SJSA1 (cell line): Measurements from ENCODE around the gene CRTAP. TPM values are rescaled to one million over a fixed set of nuclear protein-coding genes. Genes with fewer than 3 reads are reported as not detected.
A peak's percentile ranks its signal among the peaks of the same experiment; 100 is the strongest.

Experiments
- DNase-seq, 2 experiments: peaks; one replicate each; pipeline ENCODE4 v3.0.0-alpha.2; 2015 to 2020; ENCODE audit warnings: low spot score in 2 of 2, low read depth in 1 of 2
- H3K27ac ChIP-seq: fragments of 250-450 bp; sonication (Bioruptor Pico); 2 replicates; pipeline ENCODE4 v1.5.1; 2020; ENCODE audit warnings: mild to moderate bottlenecking, moderate library complexity
- H3K27me3 ChIP-seq: fragments of 250-450 bp; sonication (Bioruptor Pico); replicated peaks from 2 replicates; pipeline ENCODE4 v1.5.1; 2020; ENCODE audit warnings: mild to moderate bottlenecking, moderate library complexity
- H3K36me3 ChIP-seq: fragments of 250-450 bp; sonication (Bioruptor Pico); 2 replicates; pipeline ENCODE4 v1.5.1; 2020; ENCODE audit warnings: mild to moderate bottlenecking
- H3K4me1 ChIP-seq: fragments of 250-450 bp; sonication (Bioruptor Pico); replicated peaks from 2 replicates; pipeline ENCODE4 v1.6.1; 2021; ENCODE audit warnings: mild to moderate bottlenecking
- H3K4me3 ChIP-seq: fragments of 250-450 bp; sonication (Bioruptor Pico); 2 replicates; pipeline ENCODE4 v1.5.1; 2020; ENCODE audit warnings: mild to moderate bottlenecking
- H3K9me3 ChIP-seq: fragments of 250-450 bp; sonication (Bioruptor Pico); replicated peaks from 2 replicates; pipeline ENCODE4 v1.5.1; 2020; ENCODE audit warnings: mild to moderate bottlenecking
- total RNA-seq: library from RNA; depleted of rRNA; stranded (reverse); fragments of >200 nt; shearing (Covaris generic); gene quantifications from 2 replicates; pipeline ENCODE4 v1.2.3, GENCODE V29; 2014

Gene CRTAP
- total RNA-seq, 1 experiment from 2014 or later, result 189 TPM

DNA sequence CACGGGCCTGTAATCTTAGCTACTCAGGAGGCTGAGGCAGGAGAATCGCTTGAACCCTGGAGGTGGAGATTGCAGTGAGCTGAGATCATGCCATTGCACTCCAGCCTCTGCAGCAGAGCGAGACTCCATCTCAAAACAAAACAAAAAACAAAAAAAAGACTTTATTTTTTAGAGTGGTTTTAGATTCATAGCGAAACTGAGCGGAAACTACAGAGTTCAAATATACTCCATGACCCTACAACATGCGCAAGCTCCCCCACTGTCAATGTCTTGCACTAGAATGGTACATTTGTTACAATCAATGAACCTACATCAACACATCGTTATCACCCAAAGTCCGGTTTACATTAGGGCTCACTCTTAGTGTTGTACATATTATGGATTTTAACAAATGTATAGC, 2.2 kb upstream of the CRTAP start:
- Histone ChIP-seq H3K4me1 (peaks cover 17% of the 10 kb centered on the region), H3K36me3 (no peaks in the 10 kb centered on the region; the same call in 1 of the 2 replicates), H3K9me3 (no peaks in the 10 kb centered on the region), H3K4me3 (no peak overlapping the region), H3K27ac (no peak overlapping the region), H3K27me3 (no peaks in the 10 kb centered on the region)
- DNase-seq, result no peak

DNA sequence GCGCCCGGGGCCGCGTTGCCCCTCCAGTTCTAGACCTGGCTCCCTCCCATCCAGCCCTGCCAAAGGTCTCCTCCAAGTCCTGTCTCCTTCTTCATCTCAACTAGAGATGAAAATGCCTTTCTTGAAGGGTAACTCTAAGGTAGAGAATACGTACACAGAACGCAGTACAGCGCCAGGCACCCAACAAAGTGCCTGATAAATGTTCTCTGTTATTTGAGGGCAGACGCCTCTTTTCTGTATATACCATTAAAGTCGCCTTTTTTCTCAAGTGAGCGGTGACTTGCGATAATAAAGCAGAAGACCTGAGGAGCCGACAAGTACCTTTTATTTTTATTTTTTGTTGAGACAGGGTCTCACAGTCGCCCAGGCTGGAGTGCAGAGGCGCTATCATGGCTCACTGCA, 809 bp downstream of the CRTAP start:
- DNase-seq, result no peak
- Histone ChIP-seq H3K36me3 (peaks cover 6% of the 10 kb centered on the region), H3K27me3 (no peaks in the 10 kb centered on the region), H3K4me1 (peaks cover 17% of the 10 kb centered on the region), H3K27ac (no peak overlapping the region), H3K4me3 (peak overlapping the region; percentile 85), H3K9me3 (no peaks in the 10 kb centered on the region)

DNA sequence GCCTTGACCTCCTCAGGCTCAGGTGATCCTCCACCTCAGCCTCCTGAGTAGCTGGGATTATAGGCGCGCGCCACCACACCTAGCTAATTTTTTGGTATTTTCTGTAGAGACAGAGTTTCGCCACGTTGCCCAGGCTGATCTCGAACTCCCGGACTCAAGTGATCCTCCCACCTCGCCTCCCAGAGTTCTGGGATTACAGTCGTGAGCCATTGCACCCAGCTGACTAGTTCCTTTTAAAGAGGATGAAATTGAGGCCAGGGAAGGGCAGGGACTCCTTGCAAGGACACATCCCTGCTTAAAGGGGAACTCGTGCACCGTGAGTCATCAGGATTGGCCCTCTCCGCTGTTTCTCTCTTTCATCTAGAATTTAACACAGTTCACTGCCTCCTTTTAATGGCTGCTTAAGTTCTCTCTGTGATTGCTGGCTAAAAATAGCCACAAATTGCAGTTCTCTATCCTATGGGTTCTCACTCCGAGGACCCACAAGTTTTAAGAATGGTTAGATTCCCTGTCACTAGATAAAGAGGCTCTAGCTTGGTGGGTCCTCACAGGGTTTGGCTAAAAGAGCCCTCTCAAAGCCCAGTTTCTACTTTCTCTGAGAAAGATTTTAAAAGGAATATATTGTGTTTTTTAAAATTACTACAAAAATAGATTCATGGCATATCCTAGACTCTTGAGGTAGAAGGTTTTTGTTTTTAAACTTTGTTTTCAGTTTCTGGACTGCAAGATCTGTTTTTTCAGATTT, 1.4 kb downstream of the CRTAP start:
- H3K9me3 ChIP-seq, result no peaks in the 10 kb centered on the region
- peak; percentile 59 to 75 for DNase-seq
- peaks cover 11% of the 10 kb centered on the region for H3K36me3 ChIP-seq
- H3K4me3 ChIP-seq, result peak overlapping the region; percentile 85
- H3K27ac ChIP-seq, result peak overlapping the region; percentile 39
- peaks cover 17% of the 10 kb centered on the region for H3K4me1 ChIP-seq
- no peaks in the 10 kb centered on the region for H3K27me3 ChIP-seq

DNA sequence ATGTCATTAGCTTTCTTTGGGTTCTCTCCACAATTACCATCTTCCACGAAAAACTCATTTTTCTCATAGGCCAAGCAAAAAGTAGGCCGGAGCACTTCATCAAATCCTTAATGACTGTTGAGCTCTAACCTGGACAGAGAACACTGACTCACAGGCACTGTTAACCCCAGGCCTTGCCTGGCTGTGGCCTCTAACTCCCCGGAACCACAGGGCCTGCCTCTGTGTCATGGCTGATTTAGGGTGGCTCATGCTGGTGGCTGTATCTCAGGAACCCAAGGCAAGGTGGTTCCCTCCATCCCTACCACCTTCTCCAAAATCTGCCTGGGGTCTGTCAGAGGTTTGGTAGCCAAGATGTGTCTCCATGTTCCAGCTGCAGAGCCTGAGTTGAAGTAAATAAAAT, 3.6 kb downstream of the CRTAP start:
- Histone ChIP-seq H3K27me3 (no peaks in the 10 kb centered on the region), H3K36me3 (peaks cover 32% of the 10 kb centered on the region), H3K9me3 (no peaks in the 10 kb centered on the region), H3K27ac (no peak overlapping the region), H3K4me3 (no peak overlapping the region), H3K4me1 (peaks cover 17% of the 10 kb centered on the region)
- no peak for DNase-seq

DNA sequence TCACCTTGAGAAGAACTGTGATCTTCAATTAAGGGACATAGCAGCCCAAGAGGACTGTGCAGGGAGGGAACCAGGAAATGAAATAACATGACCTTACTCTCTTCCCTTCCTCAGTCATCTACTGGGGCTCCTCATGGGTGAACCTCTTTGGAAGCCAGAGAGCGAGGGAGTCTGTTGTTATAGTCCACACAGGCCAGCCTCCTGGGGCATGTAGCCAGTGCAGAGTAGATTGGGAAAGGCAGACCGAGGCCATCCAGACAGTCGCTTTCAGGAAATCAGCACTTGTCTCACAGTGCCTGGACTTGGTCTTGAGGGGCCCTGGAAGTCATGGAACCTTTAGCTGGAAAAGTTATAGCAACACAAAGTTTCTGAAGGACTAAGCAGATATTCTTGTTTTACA, 6.1 kb downstream of the CRTAP start:
- Histone ChIP-seq H3K4me3 (no peak overlapping the region), H3K27me3 (no peaks in the 10 kb centered on the region), H3K4me1 (peaks cover 8% of the 10 kb centered on the region), H3K9me3 (no peaks in the 10 kb centered on the region), H3K36me3 (peaks cover 47% of the 10 kb centered on the region), H3K27ac (no peak overlapping the region)
- no peak for DNase-seq

DNA sequence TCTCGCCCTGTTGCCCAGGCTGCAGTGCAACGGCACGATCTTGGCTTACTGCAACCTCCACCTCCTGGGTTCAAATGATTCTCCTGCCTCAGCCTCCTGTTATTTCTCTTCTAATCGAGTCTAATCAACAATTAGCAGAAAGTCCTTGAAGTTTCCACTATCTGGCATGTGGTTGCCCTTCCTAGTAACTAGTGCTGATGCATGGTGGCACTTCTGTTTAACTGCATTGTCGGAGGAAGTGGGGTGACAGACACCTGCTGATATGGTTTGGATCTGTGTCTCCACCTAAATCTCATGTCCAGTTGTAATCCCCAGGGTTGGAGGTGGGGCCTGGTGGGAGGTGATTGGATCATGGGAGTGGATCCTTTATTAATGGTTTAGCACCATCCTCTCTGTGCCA, 9.2 kb downstream of the CRTAP start:
- H3K27ac ChIP-seq, result no peak overlapping the region
- no peaks in the 10 kb centered on the region for H3K27me3 ChIP-seq
- H3K9me3 ChIP-seq, result no peaks in the 10 kb centered on the region
- H3K4me1 ChIP-seq, result no peaks in the 10 kb centered on the region
- H3K4me3 ChIP-seq, result no peak overlapping the region
- H3K36me3 ChIP-seq, result peaks cover 60% of the 10 kb centered on the region
- DNase-seq, result no peak

DNA sequence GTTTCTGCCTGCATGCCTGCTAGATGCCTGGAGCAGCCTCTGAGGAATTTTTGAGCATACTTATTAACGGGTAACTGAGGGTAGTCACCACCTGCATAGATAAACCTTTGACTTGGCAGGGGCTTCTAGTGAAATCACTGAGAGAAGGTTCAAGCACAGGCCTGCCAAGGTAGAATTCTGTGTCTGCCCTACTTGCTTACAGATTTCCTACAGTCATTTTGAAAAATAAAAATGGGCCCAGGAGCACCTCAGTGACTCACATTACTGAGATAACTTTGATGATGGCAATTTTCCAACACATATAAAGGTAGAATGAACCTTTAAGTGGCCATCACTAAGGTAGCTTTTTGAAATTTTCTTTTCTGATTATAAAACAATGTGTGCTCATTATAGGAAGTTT, 10.8 kb downstream of the CRTAP start:
- Histone ChIP-seq H3K36me3 (peaks cover 68% of the 10 kb centered on the region), H3K4me3 (no peak overlapping the region), H3K27me3 (no peaks in the 10 kb centered on the region), H3K27ac (no peak overlapping the region), H3K4me1 (peaks cover 1% of the 10 kb centered on the region), H3K9me3 (no peaks in the 10 kb centered on the region)
- no peak for DNase-seq

DNA sequence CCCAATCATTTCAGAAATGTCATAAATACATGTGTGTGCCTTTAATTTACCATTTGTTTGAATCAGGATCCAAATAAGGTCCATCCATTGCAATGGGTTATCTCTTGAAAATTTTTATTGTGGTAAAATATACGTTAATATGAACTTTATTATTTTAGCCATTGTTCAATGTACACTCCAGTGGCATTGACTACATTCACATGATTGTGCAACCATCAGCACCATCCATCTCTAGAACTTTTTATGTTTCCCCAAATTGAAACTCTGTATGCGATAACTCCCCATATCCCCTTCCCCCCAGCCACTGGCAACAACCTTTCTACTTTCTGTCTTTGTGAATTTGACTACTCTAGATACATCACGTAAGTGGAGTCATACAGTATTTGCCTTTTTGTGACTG, 12.0 kb downstream of the CRTAP start:
- Histone ChIP-seq H3K4me1 (peaks cover 11% of the 10 kb centered on the region), H3K27ac (no peak overlapping the region), H3K9me3 (no peaks in the 10 kb centered on the region), H3K4me3 (no peak overlapping the region), H3K36me3 (peaks cover 64% of the 10 kb centered on the region), H3K27me3 (no peaks in the 10 kb centered on the region)
- no peak for DNase-seq

DNA sequence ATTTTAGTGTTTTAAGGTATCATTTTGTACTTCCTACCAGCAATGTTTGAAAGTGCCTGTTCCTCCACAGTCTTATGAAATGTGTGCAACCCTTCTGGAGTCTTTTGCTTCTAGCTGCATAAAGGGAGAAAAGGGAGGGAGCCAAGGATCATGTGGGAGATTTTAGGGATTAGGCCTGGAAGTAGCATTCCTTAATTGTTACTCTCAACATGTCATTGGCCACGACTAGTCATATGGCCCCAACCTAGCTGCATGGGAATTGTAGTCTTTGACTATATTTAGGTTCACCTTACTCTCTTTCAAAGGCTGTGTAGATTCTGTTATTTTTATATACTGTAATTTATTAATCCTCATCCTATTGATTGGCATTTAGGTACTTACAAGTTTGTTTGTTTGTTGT, 14.9 kb downstream of the CRTAP start:
- peaks cover 66% of the 10 kb centered on the region for H3K36me3 ChIP-seq
- no peaks in the 10 kb centered on the region for H3K9me3 ChIP-seq
- H3K27ac ChIP-seq, result no peak overlapping the region
- DNase-seq, result no peak
- no peaks in the 10 kb centered on the region for H3K27me3 ChIP-seq
- peaks cover 21% of the 10 kb centered on the region for H3K4me1 ChIP-seq
- H3K4me3 ChIP-seq, result no peak overlapping the region

DNA sequence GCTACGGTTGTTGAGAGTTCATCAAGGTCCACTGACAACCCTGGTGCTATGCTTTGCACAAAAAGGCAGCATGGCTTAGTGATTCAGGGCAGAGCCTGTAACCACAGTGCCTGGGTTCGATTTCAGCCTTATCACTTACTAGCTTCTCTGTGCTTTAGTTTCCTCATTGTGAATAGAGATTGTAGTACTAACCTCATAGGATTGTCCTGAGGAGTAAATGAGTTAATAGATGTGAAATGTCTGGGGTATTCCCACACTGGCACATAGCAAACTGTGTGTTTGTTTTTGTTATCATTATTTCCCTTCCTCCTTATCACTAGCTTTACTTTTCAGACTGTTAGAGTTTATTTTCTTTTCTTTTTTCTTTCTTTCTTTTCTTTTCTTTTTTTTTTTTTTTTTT, 16.3 kb downstream of the CRTAP start:
- Histone ChIP-seq H3K4me1 (peaks cover 21% of the 10 kb centered on the region), H3K4me3 (no peak overlapping the region), H3K9me3 (no peaks in the 10 kb centered on the region), H3K36me3 (peaks cover 66% of the 10 kb centered on the region), H3K27ac (no peak overlapping the region; the same call in 1 of the 2 replicates), H3K27me3 (no peaks in the 10 kb centered on the region)
- DNase-seq, result peak in 1 of 2 experiments; percentile 43

DNA sequence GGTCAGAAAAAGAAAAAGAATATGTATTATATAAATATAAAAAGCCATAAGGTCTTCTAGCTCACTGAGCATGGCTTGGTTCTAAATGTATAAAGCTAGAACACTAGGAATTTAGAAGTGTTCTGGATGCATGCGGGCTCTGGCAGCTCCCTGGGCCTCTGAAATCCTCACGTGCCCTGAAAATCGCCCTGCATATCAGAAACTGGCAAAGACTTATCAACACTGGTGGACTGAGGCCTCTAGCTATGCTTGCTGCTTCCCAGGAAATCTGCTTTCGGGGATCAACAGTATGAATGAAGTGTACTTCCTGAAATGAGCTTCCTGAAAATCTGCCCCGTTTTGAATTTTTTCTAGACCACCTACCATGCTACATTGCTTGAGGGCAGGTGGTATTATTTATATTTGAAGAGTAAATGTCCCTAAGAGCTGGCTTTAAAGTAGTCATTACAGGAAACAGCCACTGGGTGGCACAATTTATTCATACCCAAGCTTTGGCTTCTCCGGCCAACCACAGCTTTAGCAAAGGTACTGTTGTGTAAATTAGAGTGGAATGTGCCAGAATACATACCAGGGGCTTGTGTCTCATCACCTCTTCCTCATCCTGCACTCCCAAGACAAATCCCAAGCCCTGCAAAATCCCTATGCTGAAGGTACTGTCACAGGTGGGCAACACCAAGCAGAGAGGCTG, 17.7 kb downstream of the CRTAP start:
- DNase-seq, result peak; percentile 61 to 72
- H3K27me3 ChIP-seq, result no peaks in the 10 kb centered on the region

DNA sequence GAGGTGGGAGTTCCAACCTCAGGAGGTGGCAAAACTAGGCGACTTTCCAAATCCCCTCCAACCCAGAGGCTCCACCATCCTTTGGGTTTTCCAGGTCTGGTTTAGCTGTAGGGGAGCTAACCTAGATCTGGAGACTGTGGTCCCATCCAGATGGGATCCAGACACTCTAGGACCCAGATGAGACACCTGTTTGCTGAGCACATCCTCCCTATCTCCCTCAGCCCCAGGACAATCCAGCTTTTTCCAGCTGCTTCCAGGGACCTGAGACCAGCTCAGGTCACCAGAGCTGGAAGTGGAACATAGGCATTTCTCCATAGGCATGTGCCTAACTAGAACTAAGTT, 18.2 kb downstream of the CRTAP start:
- no peak for DNase-seq
- H3K4me1 ChIP-seq, result peaks cover 21% of the 10 kb centered on the region
- no peaks in the 10 kb centered on the region for H3K9me3 ChIP-seq
- no peaks in the 10 kb centered on the region for H3K27me3 ChIP-seq
- no peak overlapping the region for H3K4me3 ChIP-seq
- no peak overlapping the region for H3K27ac ChIP-seq
- peaks cover 67% of the 10 kb centered on the region for H3K36me3 ChIP-seq

More for the DNA sequence above, 17.7 kb downstream of the CRTAP start:
- Histone ChIP-seq H3K4me1 (peaks cover 21% of the 10 kb centered on the region), H3K9me3 (no peaks in the 10 kb centered on the region), H3K27ac (no peak overlapping the region), H3K36me3 (peaks cover 65% of the 10 kb centered on the region), H3K4me3 (no peak overlapping the region)

DNA sequence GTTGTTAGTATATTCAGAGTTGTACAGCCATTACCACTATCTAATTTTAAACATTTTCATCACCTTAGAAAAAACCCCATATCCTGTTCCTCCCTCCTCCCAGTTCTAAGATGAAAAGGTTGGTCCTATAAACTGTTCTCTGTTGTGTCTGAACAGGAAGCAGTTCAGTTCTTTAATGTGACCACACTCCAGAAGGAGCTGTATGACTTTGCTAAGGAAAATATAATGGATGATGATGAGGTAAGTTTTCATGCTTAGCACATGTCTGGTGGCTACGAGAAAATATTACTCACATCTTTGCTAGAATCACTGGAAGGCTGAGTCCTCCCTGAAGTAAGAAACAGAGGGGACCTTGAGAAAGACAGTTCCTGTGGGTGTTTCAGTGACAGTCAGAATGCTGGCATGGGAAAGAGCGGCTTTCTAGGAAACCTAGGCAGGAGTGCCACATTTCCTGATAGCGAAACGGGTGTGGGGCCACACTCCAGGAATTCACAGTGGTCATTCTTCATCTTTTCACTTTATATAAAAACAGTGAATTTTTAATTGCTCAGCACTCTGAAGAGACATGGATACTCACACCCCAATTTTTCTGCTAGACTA, 20.3 kb downstream of the CRTAP start:
- Histone ChIP-seq H3K27ac (no peak overlapping the region), H3K4me1 (peaks cover 22% of the 10 kb centered on the region), H3K36me3 (peaks cover 59% of the 10 kb centered on the region), H3K4me3 (no peak overlapping the region), H3K27me3 (no peaks in the 10 kb centered on the region), H3K9me3 (no peaks in the 10 kb centered on the region)
- DNase-seq, result no peak

DNA sequence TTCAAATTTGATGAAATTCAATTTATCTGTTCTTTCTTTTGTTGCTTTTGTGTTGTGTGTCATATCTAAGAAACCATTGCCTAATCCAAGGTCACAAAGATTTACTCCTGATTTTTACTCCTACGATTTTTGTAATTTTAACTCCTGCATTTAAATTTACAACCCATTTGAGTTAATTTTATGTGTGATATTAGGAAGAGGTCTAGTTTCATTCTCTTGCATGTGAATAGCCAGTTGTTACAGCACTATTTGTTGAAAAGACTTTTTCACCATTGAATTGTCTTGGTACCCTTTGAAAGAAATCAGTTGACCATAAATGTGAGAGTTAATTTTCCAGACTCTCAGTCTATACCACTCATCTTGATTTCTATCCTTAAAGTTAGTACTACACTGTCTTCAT, 23.9 kb downstream of the CRTAP start:
- no peak overlapping the region for H3K4me3 ChIP-seq
- no peaks in the 10 kb centered on the region; the same call in 1 of the 2 replicates for H3K9me3 ChIP-seq
- DNase-seq, result no peak
- no peaks in the 10 kb centered on the region for H3K27me3 ChIP-seq
- H3K4me1 ChIP-seq, result peaks cover 12% of the 10 kb centered on the region; the same call in 1 of the 2 replicates
- H3K27ac ChIP-seq, result no peak overlapping the region
- H3K36me3 ChIP-seq, result peaks cover 59% of the 10 kb centered on the region
